ENCODE data around the gene ACSF3.

DNA sequence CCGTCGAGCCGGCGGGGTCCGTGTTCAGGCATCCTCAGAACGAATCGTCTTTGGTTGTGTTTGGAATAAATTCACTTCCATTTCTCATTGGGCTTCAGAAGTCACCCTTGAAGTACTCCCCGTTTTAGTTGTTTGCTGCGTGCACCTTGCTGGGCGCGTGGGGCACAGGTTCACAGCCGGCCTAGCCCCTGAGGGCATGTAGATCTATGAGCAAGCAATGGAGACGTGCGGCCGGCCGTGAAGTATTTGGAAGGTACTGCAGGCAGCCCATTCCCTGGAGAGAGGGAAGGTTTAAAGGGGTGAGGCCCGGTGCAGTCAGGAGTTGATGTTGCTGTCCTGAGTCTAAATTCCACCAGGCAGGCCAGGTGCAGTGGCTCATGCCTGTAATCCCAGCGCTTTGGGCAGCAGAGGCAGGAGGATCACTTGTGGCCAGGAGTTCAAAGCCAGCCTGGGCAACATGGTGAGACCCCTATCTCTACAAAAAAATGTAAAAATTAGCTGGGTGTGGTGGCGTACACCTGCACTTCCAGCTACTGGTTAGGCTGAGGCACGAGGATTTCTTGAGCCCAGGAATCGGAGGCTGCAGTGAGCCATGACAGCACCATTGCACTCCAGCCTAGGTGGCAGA, 714 bp downstream of the ACSF3 start:
- no peak for TF ChIP-seq CTCF (IDR thresholded peaks at IDR 0.05)
- TF ChIP-seq POLR2A (IDR thresholded peaks at IDR 0.05): no peak

Data from testis (tissue), 2 donors.